Duodenal mucosa (tissue), 2 donors: ENCODE data around the gene LAG3.

ENCODE experiments used
- H3K27ac ChIP-seq: one replicate; pipeline ENCODE4 v1.7.0; 2013; ENCODE audit warnings: low read depth, low read length
- H3K27me3 ChIP-seq, 2 donors: one replicate each; pipeline ENCODE4 v1.7.0; 2013; ENCODE audit warnings: low read length in 2 of 2, control low read depth in 1 of 2; ENCODE audit not compliant: insufficient read depth in 2 of 2, control insufficient read depth in 1 of 2
- H3K36me3 ChIP-seq, 2 donors: one replicate each; pipeline ENCODE4 v1.7.0; 2013; ENCODE audit warnings: low read length in 2 of 2, control low read depth in 1 of 2; ENCODE audit not compliant: insufficient read depth in 2 of 2, control insufficient read depth in 1 of 2
- H3K4me1 ChIP-seq, 2 donors: one replicate each; pipeline ENCODE4 v1.7.0; 2013; ENCODE audit warnings: low read length in 2 of 2, control low read depth in 1 of 2; ENCODE audit not compliant: insufficient read depth in 2 of 2, control insufficient read depth in 1 of 2
- H3K4me3 ChIP-seq, 2 donors: one replicate each; pipeline ENCODE4 v1.7.0; 2013; ENCODE audit warnings: low read length in 2 of 2, low read depth in 1 of 2
- H3K9ac ChIP-seq, 2 donors: one replicate each; pipeline ENCODE4 v1.7.0; 2013; ENCODE audit warnings: low read length in 2 of 2, low read depth in 1 of 2
- H3K9me3 ChIP-seq, 2 donors: one replicate each; pipeline ENCODE4 v1.7.0; 2013; ENCODE audit warnings: low read length in 2 of 2, control low read depth in 1 of 2; ENCODE audit not compliant: control insufficient read depth in 1 of 2

Gene LAG3

GRCh38 chr12:6810758-6811157, 38.4 kb downstream of the LAG3 start:
- Histone ChIP-seq H3K27me3 (no peaks in the 10 kb centered on the region), H3K9ac (no peak overlapping the region), H3K4me3 (no peak overlapping the region), H3K36me3 (no peaks in the 10 kb centered on the region), H3K9me3 (no peaks in the 10 kb centered on the region), H3K27ac (no peak overlapping the region), H3K4me1 (no peaks in the 10 kb centered on the region)

- no peaks in the 10 kb centered on the region for H3K4me1 ChIP-seq
- H3K27me3 ChIP-seq, result peaks cover 0 to 7% of the 10 kb centered on the region in 2 donors
- no peak overlapping the region for H3K4me3 ChIP-seq
- H3K9ac ChIP-seq, result no peak overlapping the region
- no peak overlapping the region for H3K27ac ChIP-seq
- H3K36me3 ChIP-seq, result peaks cover 0 to 5% of the 10 kb centered on the region in 2 donors
- H3K9me3 ChIP-seq, result no peaks in the 10 kb centered on the region
Measured at GRCh38 chr12:6813363-6813762, 41.0 kb downstream of the LAG3 start.

- Histone ChIP-seq H3K4me3 (no peak overlapping the region), H3K4me1 (peaks cover 5 to 6% of the 10 kb centered on the region in 2 donors), H3K9me3 (no peaks in the 10 kb centered on the region), H3K27me3 (peaks cover 8 to 23% of the 10 kb centered on the region in 2 donors), H3K27ac (no peak overlapping the region), H3K36me3 (peaks cover 0 to 5% of the 10 kb centered on the region in 2 donors), H3K9ac (no peak overlapping the region)
Measured at GRCh38 chr12:6816598-6816997, 44.3 kb downstream of the LAG3 start.

DNA sequence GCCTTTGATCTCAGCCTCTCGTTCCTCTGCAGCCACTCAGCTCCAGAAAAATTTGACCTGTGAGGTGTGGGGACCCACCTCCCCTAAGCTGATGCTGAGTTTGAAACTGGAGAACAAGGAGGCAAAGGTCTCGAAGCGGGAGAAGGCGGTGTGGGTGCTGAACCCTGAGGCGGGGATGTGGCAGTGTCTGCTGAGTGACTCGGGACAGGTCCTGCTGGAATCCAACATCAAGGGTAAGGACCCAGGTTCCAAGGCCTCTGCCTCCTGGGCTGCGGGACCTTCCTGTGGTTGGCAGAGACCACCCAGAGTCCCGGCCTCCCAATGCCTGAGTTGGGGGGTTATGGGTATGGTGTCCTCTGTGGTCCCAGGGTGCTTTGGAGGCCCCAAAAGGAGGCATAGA, 44.8 kb downstream of the LAG3 start:
- Histone ChIP-seq H3K9ac (no peak overlapping the region), H3K4me3 (no peak overlapping the region), H3K4me1 (peaks cover 9 to 10% of the 10 kb centered on the region in 2 donors), H3K36me3 (peaks cover 0 to 5% of the 10 kb centered on the region in 2 donors), H3K27me3 (peaks cover 13 to 27% of the 10 kb centered on the region in 2 donors), H3K27ac (no peak overlapping the region), H3K9me3 (no peaks in the 10 kb centered on the region)

DNA sequence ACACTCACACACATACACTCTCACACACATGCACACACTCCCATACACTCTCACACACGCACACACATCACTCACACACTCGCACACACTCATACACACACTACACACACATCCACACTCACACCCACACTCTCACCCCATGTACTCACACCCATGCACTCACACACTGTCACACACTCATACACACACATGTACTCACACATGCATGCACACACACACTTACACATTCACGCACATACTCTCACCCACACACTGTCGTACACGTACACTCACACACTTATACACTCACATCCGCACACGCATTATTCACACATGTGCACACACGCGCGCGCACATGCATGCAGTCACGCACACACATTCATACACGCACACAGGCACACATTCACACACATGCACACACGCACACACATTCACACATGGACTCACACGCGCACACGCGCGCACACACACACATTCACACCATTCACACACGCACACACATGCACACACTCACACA, 45.4 kb downstream of the LAG3 start:
- Histone ChIP-seq H3K27me3 (peaks cover 17 to 33% of the 10 kb centered on the region in 2 donors), H3K9ac (no peak overlapping the region), H3K4me1 (peaks cover 11% of the 10 kb centered on the region in 2 donors), H3K36me3 (peaks cover 0 to 5% of the 10 kb centered on the region in 2 donors), H3K4me3 (no peak overlapping the region), H3K9me3 (no peaks in the 10 kb centered on the region), H3K27ac (no peak overlapping the region)

- no peak overlapping the region for H3K27ac ChIP-seq
- H3K27me3 ChIP-seq, result peaks cover 23 to 38% of the 10 kb centered on the region in 2 donors
- no peak overlapping the region for H3K9ac ChIP-seq
- H3K9me3 ChIP-seq, result no peaks in the 10 kb centered on the region
- H3K4me1 ChIP-seq, result peaks cover 11% of the 10 kb centered on the region in 2 donors
- peaks cover 0 to 5% of the 10 kb centered on the region in 2 donors for H3K36me3 ChIP-seq
- H3K4me3 ChIP-seq, result no peak overlapping the region
Measured at GRCh38 chr12:6818222-6818621, 45.9 kb downstream of the LAG3 start.

- Histone ChIP-seq H3K9me3 (no peaks in the 10 kb centered on the region), H3K27me3 (peaks cover 27 to 43% of the 10 kb centered on the region in 2 donors), H3K36me3 (peaks cover 0 to 5% of the 10 kb centered on the region in 2 donors), H3K4me3 (no peak overlapping the region), H3K4me1 (peaks cover 11% of the 10 kb centered on the region in 2 donors), H3K9ac (no peak overlapping the region), H3K27ac (no peak overlapping the region)
Measured at GRCh38 chr12:6818645-6819044, 46.3 kb downstream of the LAG3 start.

GRCh38 chr12:6819106-6820030, 47.0 kb downstream of the LAG3 start:
- peaks cover 33 to 48% of the 10 kb centered on the region in 2 donors for H3K27me3 ChIP-seq
- H3K9me3 ChIP-seq, result no peaks in the 10 kb centered on the region
- H3K36me3 ChIP-seq, result peaks cover 0 to 5% of the 10 kb centered on the region in 2 donors
- no peak overlapping the region for H3K9ac ChIP-seq
- H3K4me1 ChIP-seq, result peaks cover 11% of the 10 kb centered on the region in 2 donors
- H3K4me3 ChIP-seq, result no peak overlapping the region
- H3K27ac ChIP-seq, result no peak overlapping the region

- Histone ChIP-seq H3K9ac (no peak overlapping the region), H3K9me3 (no peaks in the 10 kb centered on the region), H3K27me3 (peaks cover 33 to 56% of the 10 kb centered on the region in 2 donors), H3K4me3 (no peak overlapping the region), H3K27ac (no peak overlapping the region), H3K36me3 (peaks cover 0 to 5% of the 10 kb centered on the region in 2 donors), H3K4me1 (peaks cover 11 to 13% of the 10 kb centered on the region in 2 donors)
Measured at GRCh38 chr12:6820166-6820565, 47.8 kb downstream of the LAG3 start.
